Hepatocyte (in vitro differentiated cells): ENCODE measurements around the gene TMOD2. TPM values are rescaled to one million over a fixed set of nuclear protein-coding genes. Genes with fewer than 3 reads are reported as not detected.

Experiments
- DNase-seq: peaks from one replicate; pipeline ENCODE4 v3.0.0-alpha.2; 2016; ENCODE audit warnings: low spot score
- H2AFZ ChIP-seq: fragments of 200-600 bp; sonication (generic); 2 replicates; pipeline ENCODE4 v1.6.0; 2016; ENCODE audit warnings: antibody characterized with exemption, mild to moderate bottlenecking
- H3K27ac ChIP-seq: fragments of 200-600 bp; sonication (generic); 2 replicates; pipeline ENCODE4 v1.5.1; 2016; ENCODE audit warnings: mild to moderate bottlenecking
- H3K27me3 ChIP-seq: fragments of 200-600 bp; sonication (generic); 2 replicates; pipeline ENCODE4 v1.6.1; 2016
- H3K36me3 ChIP-seq: fragments of 200-600 bp; sonication (generic); replicated peaks from 2 replicates; pipeline ENCODE4 v1.5.1; 2016; ENCODE audit warnings: low read depth; ENCODE audit not compliant: insufficient read depth
- H3K4me1 ChIP-seq: fragments of 200-600 bp; sonication (generic); 2 replicates; pipeline ENCODE4 v1.5.1; 2016; ENCODE audit warnings: mild to moderate bottlenecking, moderate library complexity; ENCODE audit not compliant: insufficient read depth
- H3K4me2 ChIP-seq: fragments of 200-600 bp; sonication (generic); 2 replicates; pipeline ENCODE4 v1.6.0; 2016
- H3K4me3 ChIP-seq: fragments of 200-600 bp; sonication (generic); 2 replicates; pipeline ENCODE4 v1.5.1; 2016; ENCODE audit warnings: mild to moderate bottlenecking
- H3K79me2 ChIP-seq: fragments of 200-600 bp; sonication (generic); 2 replicates; pipeline ENCODE4 v1.6.0; 2017; ENCODE audit warnings: mild to moderate bottlenecking
- H3K9me2 ChIP-seq: fragments of 200-600 bp; sonication (generic); replicated peaks from 2 replicates; pipeline ENCODE4 v1.6.0; 2017; ENCODE audit warnings: mild to moderate bottlenecking; ENCODE audit not compliant: insufficient read depth
- H3K9me3 ChIP-seq: fragments of 200-600 bp; sonication (generic); 2 replicates; pipeline ENCODE4 v1.5.1; 2016; ENCODE audit warnings: low read depth, mild to moderate bottlenecking
- H4K20me1 ChIP-seq: fragments of 200-600 bp; sonication (generic); 2 replicates; pipeline ENCODE4 v1.6.0; 2016; ENCODE audit warnings: mild to moderate bottlenecking; ENCODE audit not compliant: insufficient read depth, poor library complexity, severe bottlenecking
- CTCF ChIP-seq: fragments of 200-600 bp; sonication (generic); IDR thresholded peaks from 2 replicates; pipeline ENCODE4 v1.5.1; 2016; ENCODE audit warnings: antibody characterized with exemption, mild to moderate bottlenecking; ENCODE audit not compliant: poor library complexity
- EZH2 ChIP-seq: fragments of 200-600 bp; sonication (generic); IDR thresholded peaks from 2 replicates; pipeline ENCODE4 v1.6.1; 2016; ENCODE audit warnings: antibody characterized with exemption, mild to moderate bottlenecking, borderline replicate concordance
- EZH2phosphoT487 ChIP-seq: fragments of 200-600 bp; sonication (generic); IDR thresholded peaks from one replicate; pipeline ENCODE4 v1.6.1; 2018; ENCODE audit warnings: antibody characterized with exemption, mild to moderate bottlenecking, low read depth, moderate library complexity; ENCODE audit not compliant: unreplicated experiment, severe bottlenecking
- WGBS: methylation state at CpG from one replicate; pipeline ENCODE4 v1.1.6; 2016; ENCODE audit warnings: low lambda C conversion rate; ENCODE audit errors: missing lambda C conversion rate; 5-methylcytosine and 5-hydroxymethylcytosine counted together
- polyA plus RNA-seq: library from polyadenylated mRNA; unstranded; fragments of >200 nt; fragmentation: Nextera tagmentation; extraction: Ambion mirVana; gene quantifications from 2 replicates; pipeline ENCODE4 v1.2.1, GENCODE V29; 2016
- total RNA-seq: library from RNA; depleted of rRNA; stranded (reverse); fragments of >200 nt; gene quantifications from 2 replicates; pipeline ENCODE4 v1.2.3, GENCODE V29; 2014

Gene TMOD2
- total and polyA plus RNA-seq, 2 experiments from 2014 or later: 1.7 to 2.9 TPM

DNA sequence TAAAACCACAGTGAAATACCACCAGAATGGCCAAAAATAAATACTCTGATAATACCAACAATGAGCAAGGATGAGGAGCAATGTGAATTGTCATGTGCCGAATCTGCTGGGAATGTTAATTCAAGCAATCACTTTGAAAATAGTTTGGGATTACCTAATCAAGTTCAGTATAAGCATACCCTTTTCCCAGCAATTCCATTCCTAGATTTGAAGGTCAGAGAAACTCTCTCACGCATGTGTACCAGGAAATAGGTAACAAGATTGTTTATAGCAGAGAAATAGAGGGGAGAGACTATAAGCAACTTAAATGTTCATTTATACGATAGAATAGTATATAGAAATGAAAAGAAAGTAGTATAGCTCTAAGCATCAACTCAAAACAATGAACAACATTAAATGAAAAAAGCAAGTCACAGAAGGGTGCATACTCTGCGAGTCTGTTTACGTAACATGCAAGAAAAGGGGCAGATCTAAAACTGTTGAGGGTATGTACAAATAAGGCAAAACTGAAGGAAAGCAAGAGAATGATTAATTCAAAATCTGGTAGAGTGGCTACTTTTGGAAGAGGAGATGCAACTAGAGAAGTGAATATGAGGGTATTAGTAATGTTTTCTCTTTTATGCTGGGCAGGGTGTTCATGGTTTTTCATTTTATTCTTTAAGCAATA is 105.5 kb downstream of the TMOD2 start:
- Histone ChIP-seq H4K20me1 (peaks cover 8% of the 10 kb centered on the region), H3K27ac (no peak overlapping the region)

GRCh38 chr15:51861557-51862359 is 110.4 kb downstream of the TMOD2 start:
- no peak overlapping the region for H2AFZ ChIP-seq
- H3K27me3 ChIP-seq: no peaks in the 10 kb centered on the region
- no peak for DNase-seq
- no peaks in the 10 kb centered on the region for H3K36me3 ChIP-seq
- 91% methylated on average over 10 of the region's 10 CpGs for WGBS
- H3K4me2 ChIP-seq: no peak overlapping the region
- peaks cover 2% of the 10 kb centered on the region for H3K4me1 ChIP-seq
- TF ChIP-seq EZH2 (no peak), EZH2phosphoT487 (no peak), CTCF (no peak)
- H3K79me2 ChIP-seq: peaks cover 71% of the 10 kb centered on the region
- H3K9me3 ChIP-seq: no peaks in the 10 kb centered on the region
- no peaks in the 10 kb centered on the region for H3K9me2 ChIP-seq
- no peak overlapping the region for H3K4me3 ChIP-seq
- no peaks in the 10 kb centered on the region for H4K20me1 ChIP-seq
- H3K27ac ChIP-seq: no peak overlapping the region

More for the DNA sequence above, 105.5 kb downstream of the TMOD2 start:
- Histone ChIP-seq H3K27me3 (no peaks in the 10 kb centered on the region), H3K9me3 (no peaks in the 10 kb centered on the region), H3K9me2 (no peaks in the 10 kb centered on the region), H3K4me1 (no peaks in the 10 kb centered on the region), H3K36me3 (no peaks in the 10 kb centered on the region), H3K4me3 (no peak overlapping the region), H2AFZ (no peak overlapping the region), H3K4me2 (no peak overlapping the region), H3K79me2 (peaks cover 92% of the 10 kb centered on the region)
- TF ChIP-seq EZH2: no peak
- TF ChIP-seq CTCF: no peak
- TF ChIP-seq EZH2phosphoT487: no peak
- DNase-seq: no peak
- 88% methylated on average over 5 of the region's 5 CpGs for WGBS

DNA sequence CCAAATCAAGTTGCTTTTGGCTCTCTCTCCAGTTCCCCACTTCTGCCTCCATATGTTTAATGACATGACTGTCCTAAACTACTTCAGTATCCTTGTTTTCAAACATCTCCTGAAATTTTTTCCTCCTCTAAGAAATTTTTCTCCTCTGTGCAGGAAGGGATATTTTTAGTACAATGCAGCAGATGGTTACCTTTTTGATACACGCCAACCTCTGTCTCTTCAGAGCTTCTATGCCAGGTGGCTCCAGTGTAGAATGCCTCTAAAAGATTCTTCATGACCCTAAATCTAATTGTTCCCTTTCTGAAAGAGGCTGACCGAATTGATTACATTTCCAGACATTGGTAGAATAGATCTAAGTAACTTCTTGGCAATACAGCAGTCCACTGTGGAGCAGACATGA is 111.7 kb downstream of the TMOD2 start:
- WGBS: 100% methylated on average over 2 of the region's 2 CpGs
- Histone ChIP-seq H3K9me3 (no peaks in the 10 kb centered on the region), H3K4me1 (peaks cover 4% of the 10 kb centered on the region), H2AFZ (no peak overlapping the region), H3K4me3 (no peak overlapping the region), H3K4me2 (no peak overlapping the region), H4K20me1 (no peaks in the 10 kb centered on the region), H3K9me2 (no peaks in the 10 kb centered on the region), H3K79me2 (peaks cover 57% of the 10 kb centered on the region), H3K27ac (no peak overlapping the region), H3K27me3 (no peaks in the 10 kb centered on the region), H3K36me3 (no peaks in the 10 kb centered on the region)
- no peak for DNase-seq
- TF ChIP-seq EZH2: no peak
- no peak for TF ChIP-seq EZH2phosphoT487
- TF ChIP-seq CTCF: no peak
